Measurements from ENCODE around the gene DPY30. TPM values are rescaled to one million over a fixed set of nuclear protein-coding genes. Genes with fewer than 3 reads are reported as not detected.

DPY30 gene
- total and polyA plus RNA-seq, 3 donors from 2014 or later, result 31.8 to 53.7 (median 37.2) TPM

DNA sequence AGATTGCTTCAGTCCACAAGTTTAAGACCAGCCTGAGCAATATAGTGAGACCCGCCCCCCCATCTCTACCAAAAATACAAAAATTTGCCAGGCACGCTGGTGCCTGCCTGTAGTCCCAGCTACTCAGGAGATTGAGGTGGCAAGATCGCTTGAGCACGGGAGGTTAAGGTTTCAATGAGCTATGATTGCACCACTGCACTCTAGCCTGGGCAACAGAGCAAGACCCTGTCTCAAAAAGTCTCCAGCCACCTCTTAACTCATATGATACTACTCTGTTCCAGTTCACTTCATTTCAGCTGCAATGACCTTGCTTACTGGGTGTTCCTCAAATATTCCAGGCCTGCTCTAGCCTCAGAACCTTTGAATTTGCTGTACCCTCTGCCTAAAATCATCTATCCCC is 40.2 kb downstream of the DPY30 start:
- Histone ChIP-seq H3K4me1 (no peaks in the 10 kb centered on the region), H3K27me3 (no peaks in the 10 kb centered on the region), H3K27ac (no peak overlapping the region), H3K36me3 (ENCODE audit: low read depth, missing control alignments) (no peaks in the 10 kb centered on the region), H3K9me3 (no peaks in the 10 kb centered on the region), H3K4me3 (no peak overlapping the region)
- no peak for DNase-seq
- TF ChIP-seq POLR2A (IDR thresholded peaks at IDR 0.05), result no peak
- WGBS, 2 donors, result 96 to 100% methylated on average over 1 to 4 of the region's 4 CpGs
- intact Hi-C loops (cut with DNase I; ENCODE audit: low total_unique reads), result no loop called here

GRCh38 chr2:31998731-31999383 is 40.7 kb downstream of the DPY30 start:
- H3K27ac ChIP-seq, result no peak overlapping the region
- no peak for DNase-seq
- WGBS, 2 donors, result 93% methylated on average over 4 of the region's 4 CpGs
- no peaks in the 10 kb centered on the region for H3K27me3 ChIP-seq
- intact Hi-C loops (cut with DNase I; ENCODE audit: low total_unique reads), result no loop called here
- no peaks in the 10 kb centered on the region for H3K4me1 ChIP-seq
- TF ChIP-seq POLR2A (IDR thresholded peaks at IDR 0.05), result no peak
- TF ChIP-seq, protein P1, sequence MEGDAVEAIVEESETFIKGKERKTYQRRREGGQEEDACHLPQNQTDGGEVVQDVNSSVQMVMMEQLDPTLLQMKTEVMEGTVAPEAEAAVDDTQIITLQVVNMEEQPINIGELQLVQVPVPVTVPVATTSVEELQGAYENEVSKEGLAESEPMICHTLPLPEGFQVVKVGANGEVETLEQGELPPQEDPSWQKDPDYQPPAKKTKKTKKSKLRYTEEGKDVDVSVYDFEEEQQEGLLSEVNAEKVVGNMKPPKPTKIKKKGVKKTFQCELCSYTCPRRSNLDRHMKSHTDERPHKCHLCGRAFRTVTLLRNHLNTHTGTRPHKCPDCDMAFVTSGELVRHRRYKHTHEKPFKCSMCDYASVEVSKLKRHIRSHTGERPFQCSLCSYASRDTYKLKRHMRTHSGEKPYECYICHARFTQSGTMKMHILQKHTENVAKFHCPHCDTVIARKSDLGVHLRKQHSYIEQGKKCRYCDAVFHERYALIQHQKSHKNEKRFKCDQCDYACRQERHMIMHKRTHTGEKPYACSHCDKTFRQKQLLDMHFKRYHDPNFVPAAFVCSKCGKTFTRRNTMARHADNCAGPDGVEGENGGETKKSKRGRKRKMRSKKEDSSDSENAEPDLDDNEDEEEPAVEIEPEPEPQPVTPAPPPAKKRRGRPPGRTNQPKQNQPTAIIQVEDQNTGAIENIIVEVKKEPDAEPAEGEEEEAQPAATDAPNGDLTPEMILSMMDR (IDR thresholded peaks at IDR 0.05), result no peak
- no peaks in the 10 kb centered on the region for H3K36me3 ChIP-seq (ENCODE audit: low read depth, missing control alignments)
- no peak overlapping the region for H3K4me3 ChIP-seq
- no peaks in the 10 kb centered on the region for H3K9me3 ChIP-seq

GRCh38 chr2:31997653-31998052 is 42.0 kb downstream of the DPY30 start:
- TF ChIP-seq, protein P1 (IDR thresholded peaks at IDR 0.05), result no peak
- no peak for TF ChIP-seq POLR2A (IDR thresholded peaks at IDR 0.05)
- Histone ChIP-seq H3K27me3 (no peaks in the 10 kb centered on the region), H3K27ac (no peak overlapping the region), H3K4me3 (no peak overlapping the region), H3K9me3 (no peaks in the 10 kb centered on the region), H3K4me1 (no peaks in the 10 kb centered on the region), H3K36me3 (ENCODE audit: low read depth, missing control alignments) (no peaks in the 10 kb centered on the region)
- DNase-seq, result no peak
- 82 to 85% methylated on average over 3 of the region's 3 CpGs for WGBS, 2 donors
- intact Hi-C loops (cut with DNase I; ENCODE audit: low total_unique reads), result no loop called here

GRCh38 chr2:31996571-31997150 is 42.9 kb downstream of the DPY30 start:
- TF ChIP-seq, protein P1 (IDR thresholded peaks at IDR 0.05), result no peak
- no peak for TF ChIP-seq POLR2A (IDR thresholded peaks at IDR 0.05)
- intact Hi-C loops (cut with DNase I; ENCODE audit: low total_unique reads), result no loop called here
- WGBS, 2 donors, result 88 to 89% methylated on average over 6 of the region's 6 CpGs

DNA sequence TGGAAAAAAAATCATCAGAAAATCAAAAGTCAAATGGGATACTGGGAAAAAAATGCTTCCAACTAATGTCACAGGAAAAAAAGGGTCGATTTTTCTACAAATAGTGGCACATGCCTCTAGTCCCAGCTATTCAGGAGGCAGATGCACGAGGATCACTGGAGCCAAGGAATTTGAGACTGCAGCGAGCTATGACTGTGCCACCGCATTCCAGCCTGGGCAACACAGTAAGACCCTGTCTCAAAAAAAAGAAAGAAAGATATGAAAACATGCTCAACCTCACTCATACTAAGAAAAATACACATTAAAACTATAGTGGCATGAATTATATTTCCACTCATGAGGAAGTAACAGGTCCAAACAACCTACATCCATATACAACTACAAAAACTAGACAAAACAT is 46.7 kb downstream of the DPY30 start:
- Histone ChIP-seq H3K36me3 (ENCODE audit: low read depth, missing control alignments) (no peaks in the 10 kb centered on the region), H3K27me3 (no peaks in the 10 kb centered on the region), H3K9me3 (no peaks in the 10 kb centered on the region), H3K4me1 (no peaks in the 10 kb centered on the region), H3K27ac (no peak overlapping the region), H3K4me3 (no peak overlapping the region)
- 94 to 97% methylated on average over 4 of the region's 4 CpGs for WGBS, 2 donors
- TF ChIP-seq, protein P1 (IDR thresholded peaks at IDR 0.05), result no peak
- TF ChIP-seq POLR2A (IDR thresholded peaks at IDR 0.05), result no peak
- DNase-seq, result no peak
- intact Hi-C loops (cut with DNase I; ENCODE audit: low total_unique reads), result no loop called here

More at GRCh38 chr2:31996571-31997150, 42.9 kb downstream of the DPY30 start:
- no peak for DNase-seq
- Histone ChIP-seq H3K27ac (no peak overlapping the region), H3K4me3 (no peak overlapping the region), H3K4me1 (no peaks in the 10 kb centered on the region), H3K36me3 (ENCODE audit: low read depth, missing control alignments) (no peaks in the 10 kb centered on the region), H3K27me3 (no peaks in the 10 kb centered on the region), H3K9me3 (no peaks in the 10 kb centered on the region)

Measured in testis (tissue), 3 donors.